Ammon's horn (tissue), 1 donor: ENCODE measurements around the gene GPATCH2.

Experiments
- DNase-seq: peaks from one replicate; pipeline ENCODE4 v3.0.0-alpha.2; 2016; ENCODE audit warnings: low spot score

Gene GPATCH2

DNA sequence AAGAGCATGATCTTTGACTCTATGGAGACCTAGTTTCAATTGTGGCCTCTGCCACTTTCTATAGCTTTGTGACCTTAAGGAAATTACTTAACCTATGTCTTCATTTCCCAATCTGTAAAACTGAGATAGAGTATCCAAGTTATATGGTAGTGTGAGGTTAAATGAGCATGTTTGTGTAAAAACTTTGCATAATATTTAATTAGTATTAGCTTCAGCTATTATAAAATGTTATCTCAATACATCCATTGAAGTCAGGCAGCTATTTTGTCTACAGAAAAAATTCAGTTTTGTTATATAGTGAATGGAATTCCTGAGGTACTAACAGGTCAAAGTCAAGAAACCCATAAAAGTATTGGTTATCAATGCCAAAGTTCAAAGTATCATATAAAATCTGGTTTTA, 53.6 kb downstream of the GPATCH2 start:
- no peak for DNase-seq

DNA sequence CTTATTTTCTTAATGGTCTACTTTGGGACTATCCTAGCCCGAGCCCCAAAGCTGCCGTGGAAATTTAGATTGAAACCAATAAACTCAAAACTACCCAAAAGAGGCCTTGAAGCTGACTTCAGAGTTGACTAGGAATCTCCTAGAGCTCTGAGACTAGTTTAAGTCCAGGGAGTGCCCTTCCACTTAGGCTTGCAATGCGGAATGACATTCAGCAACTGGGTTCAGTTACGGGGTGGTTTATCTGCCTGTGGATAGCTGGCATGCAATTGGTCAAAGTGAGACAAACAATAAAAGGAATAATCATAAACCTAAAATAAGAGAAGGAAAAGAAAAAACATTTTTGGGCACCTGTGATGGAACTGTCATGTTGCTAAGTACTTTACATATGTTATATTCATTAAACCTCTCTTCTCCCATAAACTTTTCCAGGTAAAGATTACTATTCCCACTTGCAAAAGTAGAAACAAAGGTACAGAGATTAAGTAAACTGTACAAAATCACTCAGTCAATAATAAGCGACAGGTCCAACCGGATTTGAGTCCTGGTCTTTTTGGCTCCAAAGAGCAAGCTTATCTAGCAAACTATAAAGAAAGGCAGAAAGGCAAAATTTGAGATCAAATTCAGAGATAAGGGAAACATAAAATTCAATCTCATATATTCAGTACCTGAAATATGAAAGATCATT, 56.5 kb downstream of the GPATCH2 start:
- no peak for DNase-seq

DNA sequence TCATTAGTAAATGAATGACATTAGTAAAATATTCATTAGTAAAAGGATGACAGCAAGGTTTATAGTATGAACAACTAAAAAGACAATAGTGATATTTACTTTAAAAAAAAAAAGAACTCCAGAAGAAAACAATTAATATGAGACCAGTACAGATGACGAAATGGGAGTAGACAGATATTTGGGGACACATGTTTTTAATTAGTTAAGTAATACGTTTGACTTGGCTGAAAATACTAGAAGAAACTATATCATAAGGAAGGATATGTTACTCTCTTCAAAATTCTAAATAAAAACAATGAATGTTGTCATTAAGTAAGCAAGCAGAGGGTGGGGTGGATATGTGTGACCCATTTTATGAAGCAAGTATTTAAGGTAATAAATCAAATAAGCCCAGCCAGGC, 61.9 kb downstream of the GPATCH2 start:
- DNase-seq = no peak

DNA sequence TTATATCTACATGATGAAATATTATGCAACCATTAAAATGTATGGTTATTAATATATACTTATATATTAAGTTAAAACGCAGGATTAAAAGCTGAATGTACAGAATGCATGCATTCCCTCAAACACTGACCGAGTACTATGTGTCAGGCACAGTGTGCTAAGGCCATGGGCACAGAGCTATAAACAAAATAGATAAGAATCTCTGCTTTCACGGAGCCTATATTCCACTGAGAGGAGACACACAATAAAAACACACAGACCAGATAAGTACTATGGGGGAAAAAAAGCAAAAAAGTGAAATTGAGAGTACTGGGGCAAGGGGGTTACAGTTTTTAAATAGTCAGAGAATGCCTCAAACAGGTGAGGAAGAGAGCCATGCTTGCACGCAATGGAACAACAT, 62.7 kb downstream of the GPATCH2 start:
- DNase-seq = no peak

DNA sequence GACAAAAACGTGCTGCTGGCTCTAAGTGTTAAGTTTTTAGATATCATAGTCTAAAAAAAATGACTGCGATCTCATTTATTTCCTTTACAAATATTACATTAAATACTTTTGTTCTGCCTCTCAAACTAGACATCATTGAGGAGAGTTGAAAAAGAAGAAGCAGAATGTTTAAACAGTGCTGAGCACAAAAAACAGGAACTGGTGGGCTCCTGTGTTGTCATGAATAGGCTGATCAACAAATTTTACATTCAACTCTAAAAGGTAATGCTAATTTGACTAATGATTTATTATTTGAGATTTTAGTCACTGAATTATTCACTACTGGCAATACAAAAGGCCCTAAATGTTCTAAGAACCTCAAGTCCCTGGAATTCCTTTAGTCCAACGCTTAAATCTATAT, 66.1 kb downstream of the GPATCH2 start:
- DNase-seq = no peak

DNA sequence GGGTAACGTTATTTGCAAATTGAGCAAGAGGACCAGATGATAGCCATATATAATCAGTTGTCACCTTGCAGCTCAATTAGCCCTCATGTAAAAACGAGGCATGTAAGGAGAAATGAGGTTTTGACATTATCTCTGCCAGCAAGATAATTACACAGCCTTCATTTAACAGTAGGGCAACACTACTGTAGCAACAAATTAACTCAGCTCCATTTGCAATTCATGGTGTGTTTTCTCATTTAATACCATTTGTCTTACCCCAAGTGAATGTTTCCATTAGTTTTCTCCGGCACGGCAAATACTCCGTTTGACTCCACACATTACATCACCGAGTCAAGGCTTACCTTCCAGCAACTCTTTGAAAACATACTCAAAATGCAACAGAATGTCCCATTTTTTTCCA, 66.7 kb downstream of the GPATCH2 start:
- no peak for DNase-seq

DNA sequence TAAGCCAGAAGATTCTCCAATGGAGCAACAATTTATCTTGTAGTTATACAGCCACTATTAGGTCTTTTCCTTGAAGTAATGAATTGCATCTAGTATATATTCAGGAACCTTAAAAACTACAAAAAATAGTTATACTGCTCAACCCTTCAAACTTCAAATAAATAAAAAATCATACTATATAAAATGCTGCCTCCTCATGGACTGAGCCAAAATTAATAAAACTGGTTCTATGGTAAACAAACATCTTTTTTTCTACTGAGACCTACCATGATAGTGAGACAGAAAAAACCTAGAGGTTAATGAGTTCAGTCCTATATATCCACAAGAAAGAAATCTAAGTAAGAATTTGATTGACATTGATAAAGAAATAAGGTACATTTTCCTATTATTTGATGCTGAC, 67.7 kb downstream of the GPATCH2 start:
- DNase-seq = no peak

DNA sequence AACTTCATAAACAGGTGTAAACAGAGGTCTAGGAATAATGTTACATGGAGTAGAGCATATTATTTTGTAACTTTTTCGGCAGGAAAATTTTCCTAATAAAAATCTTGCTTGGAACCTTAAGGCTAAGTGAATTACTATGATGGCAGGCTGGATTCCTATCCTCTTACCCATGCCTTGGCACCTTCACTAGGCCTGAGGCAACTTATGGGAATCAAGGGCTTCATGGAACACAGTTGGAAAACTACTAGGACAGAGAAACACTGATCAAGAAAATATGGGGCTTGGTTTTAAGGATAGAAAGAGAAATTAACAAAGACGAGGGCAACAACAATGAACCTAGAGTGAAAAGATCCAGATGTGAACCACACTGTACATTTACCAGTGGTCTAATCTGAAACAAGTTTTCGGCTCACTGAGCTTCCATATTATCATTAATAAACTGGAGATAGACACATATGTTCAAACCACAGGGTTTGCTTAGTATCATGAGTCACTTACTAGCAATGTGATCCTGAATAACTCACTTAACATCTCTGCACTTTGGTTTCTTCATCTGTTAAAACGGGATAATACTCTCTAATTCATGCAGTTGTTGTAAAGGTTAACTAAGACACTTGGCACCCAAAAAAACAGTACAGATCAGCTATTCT, 68.5 kb downstream of the GPATCH2 start:
- no peak for DNase-seq

DNA sequence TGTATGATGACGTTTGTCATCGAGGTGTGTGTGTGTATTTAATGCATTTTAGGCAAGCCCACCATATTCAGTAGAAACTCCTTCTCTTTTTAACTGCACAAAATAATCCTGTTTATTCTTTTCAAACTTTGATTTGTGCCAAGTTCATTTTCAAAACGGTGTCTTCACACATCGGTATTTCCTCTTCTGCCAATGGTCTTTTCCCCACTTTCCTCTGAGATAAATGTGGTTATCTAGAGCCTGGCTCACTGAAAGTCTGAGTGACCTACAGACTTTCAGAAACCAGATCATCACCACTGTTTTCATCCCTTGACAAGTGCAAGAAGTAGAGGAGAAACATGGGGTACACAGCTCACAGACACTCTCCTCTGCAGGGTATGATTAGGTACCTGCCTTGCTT, 69.4 kb downstream of the GPATCH2 start:
- DNase-seq = no peak

DNA sequence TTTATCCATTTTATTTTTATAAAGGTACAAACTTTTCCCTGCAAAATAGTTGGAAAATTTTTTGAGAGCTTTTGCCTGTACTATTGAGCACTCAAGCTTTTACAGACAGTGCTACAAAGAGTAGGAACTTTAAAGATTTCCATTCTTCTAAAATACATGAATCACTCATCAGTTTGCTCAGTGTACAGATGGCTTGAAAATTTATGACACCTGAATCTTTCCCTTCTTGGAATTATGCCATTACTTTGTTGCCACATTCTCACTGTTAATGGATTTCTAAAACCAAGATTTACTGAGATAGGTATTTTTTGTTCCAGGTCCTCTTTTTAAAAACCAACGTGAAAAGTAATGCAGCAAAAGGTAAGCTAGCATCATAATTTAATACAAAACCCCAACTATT, 76.0 kb downstream of the GPATCH2 start:
- no peak for DNase-seq

DNA sequence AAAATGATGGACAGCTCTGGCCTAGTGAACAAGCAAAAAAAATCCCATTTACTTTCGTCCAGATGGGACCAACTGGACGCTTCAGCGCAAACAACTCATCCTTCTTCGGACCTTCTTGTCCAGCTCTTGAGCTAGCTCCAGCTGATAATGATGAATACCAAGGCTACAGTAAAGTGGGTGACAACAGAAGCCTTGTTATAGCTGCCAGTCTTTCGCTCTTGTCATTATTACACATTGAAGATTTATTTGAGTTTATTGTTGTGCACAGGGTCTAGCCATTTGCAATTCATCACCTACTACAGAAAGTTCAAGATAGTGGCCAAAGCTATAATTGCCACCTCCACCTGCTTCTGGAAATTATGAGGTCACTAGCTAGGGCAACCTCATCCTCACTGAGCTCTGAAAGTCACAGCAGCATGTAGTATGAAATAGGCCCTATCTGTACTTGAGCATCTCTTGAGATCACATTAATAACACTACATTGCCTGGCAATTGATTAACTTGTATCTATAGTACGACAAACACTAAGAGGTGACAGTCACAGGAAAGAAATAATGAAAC, 76.9 kb downstream of the GPATCH2 start:
- DNase-seq = no peak

DNA sequence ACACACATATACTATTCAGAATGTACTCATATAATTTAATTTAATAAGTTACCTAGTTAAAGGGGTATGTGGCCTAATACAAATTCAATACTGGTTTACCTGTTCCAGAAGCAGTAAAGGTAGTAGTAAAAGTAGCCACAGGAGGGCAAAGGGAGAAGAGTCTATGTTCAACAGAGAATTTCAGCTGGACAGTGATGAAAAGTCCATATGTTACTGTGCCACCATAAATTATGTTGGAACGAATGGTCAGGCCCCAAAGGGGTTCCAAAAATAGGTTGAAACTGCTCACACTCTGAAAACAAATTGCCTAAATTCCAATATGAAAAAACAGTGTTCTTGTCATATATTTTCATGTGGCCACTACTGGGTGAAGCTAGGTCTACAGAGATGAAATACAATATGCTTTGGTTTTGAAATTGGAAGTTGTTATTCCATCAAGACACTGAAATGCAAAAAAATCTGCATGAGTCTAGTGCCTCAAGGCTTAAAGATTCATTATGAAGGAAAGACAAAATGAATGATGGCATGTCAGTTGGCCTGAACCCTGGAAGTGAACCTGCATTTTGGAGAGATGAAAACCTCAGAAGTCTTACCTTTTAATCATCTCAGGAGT, 78.4 kb downstream of the GPATCH2 start:
- DNase-seq = no peak

DNA sequence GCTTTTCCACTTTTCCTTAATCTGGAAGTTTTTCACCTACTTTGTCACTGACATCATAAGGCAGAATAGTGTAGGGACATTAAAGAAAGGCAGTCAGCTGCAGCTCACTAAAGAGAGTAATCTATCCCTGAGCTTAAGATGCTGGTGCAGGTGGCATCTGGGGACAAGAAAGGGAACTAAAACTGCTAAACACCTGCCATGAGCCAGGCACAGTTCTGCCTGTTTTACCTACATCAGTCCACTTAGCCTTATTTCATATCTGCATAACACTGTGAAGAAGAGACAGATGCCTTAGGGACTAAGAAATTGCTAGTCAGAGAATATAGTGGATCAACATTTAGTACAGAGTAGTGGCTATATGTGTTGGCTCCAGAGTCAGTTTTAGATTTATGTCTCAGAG, 88.1 kb downstream of the GPATCH2 start:
- DNase-seq = no peak

DNA sequence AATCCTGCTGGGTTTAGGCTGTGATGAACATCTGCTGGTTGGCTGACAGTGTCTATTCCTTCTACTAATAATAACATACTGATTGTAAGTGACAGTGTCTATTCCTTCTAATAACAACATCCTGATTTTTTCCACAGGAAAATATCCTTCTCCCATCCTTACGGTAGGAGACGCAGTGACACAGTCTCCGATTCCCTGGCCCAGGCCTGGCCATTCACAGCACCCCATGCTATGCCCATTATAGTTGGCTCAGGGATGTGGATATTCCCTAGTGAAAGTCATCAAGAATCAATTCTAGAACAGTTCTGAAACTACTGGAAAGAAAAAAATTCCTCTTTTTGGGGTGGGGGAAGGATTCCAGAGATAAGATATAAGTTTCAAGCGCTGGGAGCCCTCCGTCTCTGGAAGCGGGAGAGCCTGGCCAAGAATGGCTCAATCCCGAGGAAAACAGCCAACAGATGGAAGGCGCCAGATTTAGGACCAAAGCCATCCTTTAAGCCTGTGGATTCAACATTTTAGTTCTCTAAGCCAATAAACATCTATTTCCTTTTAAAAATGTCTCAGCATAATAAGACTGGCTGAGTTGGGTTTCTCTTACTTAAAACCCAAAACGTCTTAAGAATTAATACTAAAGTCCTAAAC, 88.6 kb downstream of the GPATCH2 start:
- no peak for DNase-seq

DNA sequence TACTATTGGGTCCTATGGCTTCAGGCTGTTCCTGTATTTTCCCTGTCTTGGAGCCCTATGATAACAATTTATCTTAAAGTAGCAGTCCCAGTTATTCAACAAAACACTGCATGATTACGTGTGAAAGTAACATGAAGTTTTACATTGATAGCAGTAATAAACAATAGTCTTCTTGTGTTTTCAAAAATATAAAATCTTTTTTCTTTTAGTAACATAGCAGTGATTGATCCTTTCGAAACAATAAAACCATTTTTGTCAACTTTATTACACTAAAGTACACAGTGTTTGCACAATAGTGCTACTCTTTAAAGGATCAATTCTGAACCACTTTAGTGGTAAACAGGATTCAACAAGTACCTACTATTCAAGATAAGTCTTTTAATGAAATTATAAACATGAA, 90.6 kb downstream of the GPATCH2 start:
- no peak for DNase-seq

DNA sequence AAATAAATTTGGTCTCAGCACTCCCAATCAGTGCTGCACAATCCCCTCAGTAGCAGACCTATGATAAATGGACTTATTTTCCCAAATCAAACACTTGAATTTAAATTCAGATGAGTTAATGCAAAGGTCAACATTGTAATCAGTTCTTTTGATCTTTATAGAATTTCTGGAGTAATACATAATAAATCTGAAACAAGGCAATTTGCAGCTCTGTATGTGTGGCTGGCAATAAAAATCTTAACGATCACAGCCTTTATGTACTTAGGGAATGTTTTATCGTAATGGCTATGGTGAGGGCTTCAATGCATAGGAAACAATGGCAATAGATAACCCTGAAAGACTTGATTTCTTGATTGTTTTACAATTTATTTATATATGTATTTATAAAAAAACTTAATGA, 91.4 kb downstream of the GPATCH2 start:
- DNase-seq = no peak

DNA sequence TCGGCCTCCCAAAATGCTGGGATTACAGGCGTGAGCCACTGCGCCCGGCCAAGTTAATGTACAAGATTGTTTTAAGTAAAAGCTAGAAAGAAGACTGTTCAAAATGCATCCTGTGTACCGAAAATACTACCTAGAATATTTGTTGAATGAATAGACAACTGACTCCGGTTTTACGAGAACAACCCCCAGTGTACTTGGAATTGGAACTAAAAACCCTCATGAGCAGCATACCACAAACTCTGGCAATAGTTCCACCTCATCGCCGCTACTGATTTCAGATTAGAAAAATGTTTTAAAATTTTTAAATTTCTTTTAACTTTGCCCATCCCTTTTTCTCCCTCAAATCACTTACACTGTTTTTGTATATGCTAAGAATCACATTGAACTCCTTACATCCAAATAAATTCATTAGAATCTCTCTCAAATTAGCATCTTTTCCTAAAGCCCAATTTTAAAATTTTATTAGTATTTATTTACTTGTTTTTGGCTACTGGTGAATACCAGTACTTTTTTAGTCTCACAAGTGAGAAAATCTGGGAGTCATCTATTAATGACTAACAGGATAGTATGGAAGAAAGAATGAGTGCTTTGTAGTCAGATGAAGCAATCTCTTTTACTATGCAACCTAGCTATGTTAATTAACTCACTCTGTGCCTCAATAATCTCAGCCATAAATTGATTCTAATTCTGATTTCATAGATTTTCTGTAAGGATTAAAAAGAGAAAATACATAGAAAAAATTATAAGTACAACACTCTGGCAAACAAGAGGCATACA, 95.1 kb downstream of the GPATCH2 start:
- no peak for DNase-seq

DNA sequence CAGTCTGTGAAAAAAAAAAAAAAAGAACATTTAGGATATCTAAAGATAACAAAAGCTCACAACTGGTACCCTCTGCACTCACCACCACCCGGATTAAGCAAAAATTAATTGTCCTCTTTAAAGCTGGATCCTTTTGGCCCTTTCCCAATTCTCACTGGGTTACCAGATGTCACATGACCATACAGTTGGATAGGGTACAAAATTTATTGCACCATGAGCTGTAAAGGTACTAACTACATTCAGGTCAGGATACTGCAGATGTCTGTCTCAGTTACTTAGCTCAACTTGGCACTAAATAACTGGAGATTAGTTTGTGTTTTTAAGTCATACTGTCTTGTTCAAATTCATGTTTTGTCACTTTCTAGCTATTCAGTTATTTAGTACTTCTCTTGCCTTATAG, 96.3 kb downstream of the GPATCH2 start:
- no peak for DNase-seq

DNA sequence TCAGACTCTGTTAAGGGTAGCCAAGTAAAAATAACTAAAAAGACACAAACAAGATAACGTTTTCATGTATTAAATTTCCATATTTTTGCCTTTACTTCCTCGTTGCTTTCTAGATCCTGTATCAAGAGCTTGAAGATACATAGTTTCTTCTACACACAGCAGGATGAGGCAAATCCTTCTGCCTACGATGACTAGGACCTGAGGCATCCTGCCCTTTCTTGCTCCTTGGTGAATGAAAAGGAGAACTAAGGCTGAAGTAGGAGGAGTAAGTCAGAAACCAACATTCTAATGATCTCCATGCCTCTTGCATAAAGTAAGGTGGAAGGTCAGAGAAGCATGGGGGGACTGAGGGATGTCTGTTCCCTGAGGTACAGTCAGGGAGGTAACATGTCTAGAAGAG, 102.6 kb downstream of the GPATCH2 start:
- no peak for DNase-seq

DNA sequence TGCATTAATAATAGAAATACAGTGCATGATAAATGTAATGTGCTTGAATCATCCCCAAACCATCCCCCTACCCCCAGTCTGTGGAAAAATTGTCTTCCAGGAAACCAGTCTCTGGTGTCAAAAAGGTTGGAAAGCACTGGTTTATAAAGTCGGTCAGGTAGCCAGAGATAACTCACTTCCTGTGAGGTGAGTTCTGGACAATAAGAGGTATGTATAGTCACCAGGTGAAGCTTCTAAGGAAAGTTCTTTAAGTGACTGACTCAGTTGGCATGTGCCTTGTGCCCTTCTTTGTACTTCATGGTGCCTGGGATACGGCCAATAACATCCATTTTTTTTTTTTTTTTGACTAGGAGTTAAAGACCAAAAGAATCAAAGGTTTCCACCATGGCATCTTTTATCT, 103.7 kb downstream of the GPATCH2 start:
- no peak for DNase-seq

DNA sequence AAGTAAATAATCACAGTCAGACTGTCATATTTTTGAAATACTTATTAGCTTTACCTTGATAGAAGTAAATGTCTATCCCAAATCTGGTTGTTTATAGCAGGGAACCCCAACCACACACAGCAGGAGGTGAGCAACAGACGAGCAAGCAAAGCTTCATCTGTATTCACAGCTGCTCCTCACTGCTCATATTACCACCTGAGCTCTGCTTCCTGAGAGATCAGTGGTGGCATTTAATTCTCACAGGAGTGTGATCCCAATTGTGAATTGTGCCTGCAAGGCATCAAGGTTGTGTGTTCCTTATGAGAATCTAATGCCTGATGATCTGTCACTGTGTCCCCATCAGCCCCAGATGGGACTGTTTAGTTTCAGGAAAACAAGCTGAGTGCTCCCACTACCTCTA, 104.3 kb downstream of the GPATCH2 start:
- no peak for DNase-seq
